T-helper 2 cell treated with Interferon-gamma antibody and Interleukin-4, amounts not matched to agents 100 ng/mL and 5 ng/mL, for 36 hours (primary cell): Measurements from ENCODE around the gene PPP6R1. TPM values are rescaled to one million over a fixed set of nuclear protein-coding genes. Genes with fewer than 3 reads are reported as not detected.

Experiments
- intact Hi-C: fragments of 100-400 bp; cut with micrococcal nuclease; formaldehyde crosslinking; loops from one replicate; pipeline ENCODE4 v1.15.1; 2023
- total RNA-seq: library from RNA; stranded (reverse); gene quantifications from 2 replicates; pipeline ENCODE4 v1.2.3, GENCODE V29; 2022

Gene PPP6R1
- total RNA-seq, 1 donor from 2014 or later = 218 TPM

DNA sequence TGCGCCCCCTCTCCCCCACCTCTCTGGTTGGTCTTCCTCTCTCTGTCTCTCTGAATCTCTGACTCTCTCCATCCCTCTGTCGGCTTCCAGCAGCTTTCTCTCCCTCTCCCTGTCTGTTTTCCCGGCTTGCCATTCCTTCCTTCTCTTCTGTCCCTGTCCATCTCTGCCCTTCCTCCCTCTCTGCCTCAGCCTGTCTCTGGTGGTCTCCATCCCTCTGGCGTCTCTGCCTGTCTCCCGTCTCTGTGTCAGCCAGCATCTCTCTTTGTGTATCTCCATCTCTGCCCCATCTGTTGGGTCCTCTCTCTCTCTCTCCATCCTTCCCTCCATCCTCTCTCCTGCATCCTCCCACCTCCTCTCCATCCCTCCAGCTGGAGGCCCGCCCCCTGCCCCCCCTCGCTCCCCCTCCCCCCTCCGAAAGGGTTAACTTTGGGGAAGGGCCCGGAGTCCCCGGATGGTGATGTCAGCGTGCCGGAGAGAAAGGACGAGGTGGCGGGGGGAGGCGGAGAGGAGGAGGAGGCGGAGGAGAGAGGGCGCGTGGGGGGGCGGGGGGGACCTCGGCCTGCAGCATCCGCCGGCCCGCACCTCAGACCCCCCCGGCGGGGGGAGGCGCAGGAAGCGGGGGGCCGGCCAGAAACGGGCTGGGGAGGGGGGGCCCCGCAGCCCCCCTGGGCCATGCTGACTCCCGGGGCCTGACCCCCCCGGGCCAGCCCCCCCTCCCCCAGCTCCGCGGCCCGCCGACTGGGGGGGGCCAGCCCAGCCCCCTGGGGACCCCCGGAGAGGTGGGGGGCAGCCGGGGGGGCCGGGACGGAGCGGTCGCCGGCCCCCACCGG, 24.9 kb upstream of the PPP6R1 start, which contains the start of gene BRSK1:
BRSK1 (plus strand) TSS at position 450 of the 830 bp plus-strand sequence. CDS start 446 bp downstream, outside the sequence.
- intact Hi-C loops = no loop called here

GRCh38 chr19:55279770-55280643, 21.2 kb upstream of the PPP6R1 start, which contains the start of gene HSPBP1:
TSS of gene HSPBP1 (minus strand) at chr19:55280110. CDS start at chr19:55279608, 502 bp downstream.
- intact Hi-C loops = loop anchor here (1.0 kb wide), 5 partner anchors 21 to 816 kb away; partner anchors contain the start of genes FIZ1, KMT5C and PPP6R1

GRCh38 chr19:55279340-55279739, 20.5 kb upstream of the PPP6R1 start:
- intact Hi-C loops = no loop called here

GRCh38 chr19:55278391-55279135, 19.7 kb upstream of the PPP6R1 start:
- intact Hi-C loops = no loop called here

GRCh38 chr19:55277494-55277893, 18.7 kb upstream of the PPP6R1 start:
- intact Hi-C loops = no loop called here

GRCh38 chr19:55276720-55277430, 18.1 kb upstream of the PPP6R1 start:
- intact Hi-C loops = no loop called here

DNA sequence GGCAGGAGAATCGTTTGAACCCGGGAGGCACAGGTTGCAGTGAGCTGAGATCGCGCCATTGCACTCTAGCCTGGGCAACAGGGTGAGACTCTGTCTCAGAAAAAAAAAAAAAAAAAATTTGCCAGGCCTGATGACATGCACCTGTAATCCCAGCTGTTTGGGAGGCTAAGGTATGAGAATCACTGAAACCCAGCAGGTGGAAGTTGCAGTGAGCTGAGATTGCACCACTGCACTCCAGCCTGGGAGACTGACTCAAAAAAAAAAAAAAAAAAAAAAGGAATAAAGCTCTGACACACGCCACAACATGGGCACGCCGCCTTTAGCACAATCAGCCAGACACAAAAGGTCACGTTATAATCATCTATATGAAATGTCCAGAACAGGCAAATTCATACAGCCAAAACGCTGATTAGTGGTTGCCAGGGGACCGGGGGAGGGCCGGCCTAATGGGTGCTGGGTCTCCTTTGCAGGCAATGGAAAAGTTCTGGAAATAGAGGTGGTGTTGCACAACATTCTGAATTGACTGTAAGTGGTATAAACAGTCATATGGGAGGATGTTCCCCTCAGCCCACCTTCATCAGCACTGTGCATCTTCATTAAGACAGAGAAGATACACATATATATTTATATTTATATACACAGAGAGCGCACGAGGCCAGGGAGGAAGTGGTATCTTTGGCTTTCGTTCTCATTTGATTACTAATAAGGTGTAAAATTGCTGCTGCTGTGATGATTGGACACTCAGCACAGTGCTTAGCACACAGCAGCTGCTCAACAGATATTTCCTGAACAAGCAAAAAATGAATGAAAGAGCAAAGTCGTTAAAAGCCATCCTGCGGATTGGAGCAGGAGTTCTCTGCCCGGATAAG, 17.3 kb upstream of the PPP6R1 start:
- intact Hi-C loops = no loop called here

DNA sequence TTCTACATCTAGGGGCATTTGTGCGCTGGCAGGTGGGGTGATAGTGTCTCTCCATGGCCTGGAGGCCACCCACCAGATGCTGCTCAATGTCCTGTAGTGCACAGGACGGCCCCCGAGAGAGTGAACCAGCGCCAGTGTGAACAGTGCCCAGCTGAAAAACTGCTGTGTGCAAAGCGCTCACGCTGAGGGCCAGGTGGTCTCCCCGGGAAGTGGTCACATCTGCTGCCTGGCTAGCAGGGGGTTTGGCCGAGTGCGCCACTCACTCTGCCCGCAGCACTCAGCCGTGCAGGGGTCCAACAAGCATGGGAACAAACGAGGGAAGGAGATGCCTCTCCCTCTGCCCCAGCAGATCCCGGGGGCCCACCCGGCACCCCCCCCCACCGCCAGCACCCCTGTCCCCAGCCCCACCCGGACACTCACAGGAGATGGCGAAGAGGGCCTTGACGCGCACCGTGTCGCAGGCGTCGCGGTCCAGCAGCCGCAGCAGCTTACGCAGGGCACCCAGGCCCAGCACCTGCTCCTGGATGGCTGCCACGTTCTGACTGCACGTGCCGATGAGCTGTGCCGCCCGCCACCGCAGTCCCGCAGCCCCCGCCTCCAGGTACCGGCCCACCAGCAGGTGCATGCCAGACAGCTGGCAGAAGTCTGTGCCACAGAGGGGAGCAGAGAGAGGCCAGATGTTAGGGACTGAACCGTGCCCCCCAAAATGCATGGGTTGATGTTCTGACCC, 15.3 kb upstream of the PPP6R1 start:
- intact Hi-C loops = no loop called here

DNA sequence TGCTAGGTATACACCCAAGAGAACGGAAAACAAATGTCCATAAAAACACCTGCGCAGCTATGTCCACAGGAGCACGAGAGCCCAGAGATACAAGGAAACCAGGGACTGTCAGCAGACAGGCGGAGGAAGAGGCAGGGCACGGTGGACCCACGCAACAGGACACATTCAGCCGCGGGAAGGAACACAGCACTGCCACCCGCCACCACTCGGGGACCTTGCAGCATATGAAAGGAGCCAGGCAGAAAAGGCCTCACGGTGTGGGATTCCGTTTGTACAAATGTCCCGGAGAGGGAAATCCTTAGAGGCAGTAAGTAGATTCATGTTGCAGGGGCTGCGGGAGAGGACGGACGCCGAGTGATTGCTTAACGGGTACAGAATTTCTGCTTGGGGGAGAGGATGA, 13.3 kb upstream of the PPP6R1 start:
- intact Hi-C loops = no loop called here

DNA sequence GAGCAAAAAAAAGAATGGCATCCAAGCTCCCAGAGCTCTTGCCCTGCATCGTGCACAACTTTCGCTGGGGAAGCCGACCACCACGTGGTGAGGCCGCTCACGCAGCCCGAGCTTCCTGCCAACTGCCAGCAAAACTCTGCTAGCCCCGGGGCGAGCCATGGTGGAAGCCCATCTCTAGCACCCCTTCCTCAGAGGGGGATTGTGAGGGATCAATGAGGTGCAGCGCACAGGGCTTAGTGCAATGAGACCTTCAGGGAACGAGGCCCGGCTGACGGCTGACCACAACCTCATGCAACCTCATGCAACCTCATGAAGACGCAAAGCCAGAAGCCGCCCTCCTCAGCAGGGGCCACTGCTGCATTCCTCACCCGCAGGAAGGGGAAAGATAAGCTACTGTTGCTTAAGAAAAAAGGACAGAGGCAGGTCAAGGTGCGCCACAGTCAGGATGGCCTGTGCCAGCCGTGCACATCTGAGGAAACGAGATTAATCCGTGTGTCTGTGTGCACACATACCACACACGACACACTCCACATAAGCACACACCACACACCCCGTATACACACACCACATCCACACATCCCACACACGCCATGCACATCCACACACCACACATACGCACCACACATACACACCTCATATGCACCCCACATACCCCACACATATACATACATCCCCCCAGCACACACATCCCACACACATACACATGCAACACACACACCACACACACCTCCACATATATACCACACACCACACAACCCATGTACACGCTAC, 11.5 kb upstream of the PPP6R1 start:
- intact Hi-C loops = no loop called here

DNA sequence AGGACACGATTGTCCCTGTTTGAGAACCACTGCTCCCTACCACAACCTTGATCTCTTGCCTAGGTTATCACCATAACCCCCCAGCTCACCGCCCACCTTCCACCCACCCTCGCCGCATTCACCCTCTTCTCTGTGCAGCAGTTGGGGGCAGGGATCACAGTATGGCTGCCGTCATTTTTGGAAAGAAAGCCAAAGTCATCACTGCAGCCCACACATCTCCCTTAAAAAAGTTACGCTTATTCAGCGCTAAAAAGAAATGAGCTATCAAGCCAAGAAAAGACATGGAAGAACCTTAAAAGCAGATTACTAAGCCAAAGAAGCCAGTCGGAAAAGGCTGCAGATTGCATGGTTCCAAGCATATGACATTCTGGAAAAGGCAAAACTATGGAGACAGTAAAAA, 10.5 kb upstream of the PPP6R1 start:
- intact Hi-C loops = no loop called here

DNA sequence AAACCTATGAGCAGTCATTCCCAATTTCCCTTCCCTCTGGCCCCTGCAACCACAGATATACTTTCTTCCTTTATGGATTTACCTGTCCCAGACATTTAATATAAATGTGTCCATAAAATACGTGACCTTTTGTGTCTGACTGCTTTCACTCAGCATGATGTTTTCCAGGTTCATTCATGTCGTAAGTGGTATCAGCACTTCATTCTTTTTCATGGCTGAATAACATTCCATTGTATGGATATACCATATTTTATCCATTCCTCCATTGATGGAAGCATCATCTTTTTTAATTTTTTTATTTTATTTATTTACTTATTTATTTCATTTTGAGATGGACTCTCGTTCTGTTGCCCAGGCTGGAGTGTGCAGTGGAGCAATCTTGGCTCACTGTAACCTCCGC, 8.0 kb upstream of the PPP6R1 start:
- intact Hi-C loops = no loop called here

DNA sequence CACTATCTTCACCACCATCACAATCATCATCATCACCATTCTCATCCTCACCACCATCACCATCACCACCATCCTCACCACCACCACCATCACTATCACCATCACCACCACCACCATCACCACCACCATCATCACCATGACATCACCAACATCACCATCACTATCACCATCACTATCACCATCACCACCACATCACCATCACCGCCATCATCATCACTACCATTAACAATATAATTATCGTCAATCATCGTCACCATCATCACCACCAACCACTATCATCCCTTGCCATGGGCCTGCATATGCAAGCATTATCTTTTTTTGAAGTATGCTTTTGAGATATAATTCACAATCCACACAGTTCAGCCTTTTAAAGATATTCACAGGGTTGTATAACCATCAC, 7.6 kb upstream of the PPP6R1 start:
- intact Hi-C loops = no loop called here

DNA sequence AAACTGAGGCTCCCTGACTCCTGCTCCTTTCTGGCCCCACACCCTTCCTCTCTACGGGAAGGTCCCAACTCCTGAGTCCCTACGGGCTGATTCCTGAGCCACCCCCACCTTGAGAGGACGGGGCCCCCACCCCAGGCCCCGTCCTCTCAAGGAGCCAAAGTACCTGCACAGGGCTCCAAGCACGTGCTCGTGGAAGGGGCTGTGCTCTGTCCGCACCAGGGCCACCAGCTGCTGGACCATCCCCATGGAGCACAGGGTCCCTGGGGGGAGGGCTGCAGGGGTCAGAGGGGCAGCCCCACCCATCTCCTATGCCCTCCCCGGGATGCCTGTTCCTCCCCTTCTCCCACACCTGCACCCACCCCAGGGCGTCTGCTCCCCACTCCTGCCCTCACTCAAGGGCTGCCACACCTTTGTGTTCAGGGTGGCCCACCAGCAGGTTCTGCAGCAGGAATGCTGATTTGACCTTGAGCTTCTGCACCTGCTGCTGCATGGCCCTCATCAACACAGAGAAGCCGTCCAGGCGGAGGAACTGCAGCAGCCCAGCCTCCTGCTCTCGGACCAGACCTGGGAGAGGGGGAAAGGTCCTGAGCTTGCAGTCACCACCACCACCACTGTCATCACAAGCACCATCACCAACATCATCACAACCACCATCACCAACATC, 7.0 kb upstream of the PPP6R1 start:
- intact Hi-C loops = no loop called here

DNA sequence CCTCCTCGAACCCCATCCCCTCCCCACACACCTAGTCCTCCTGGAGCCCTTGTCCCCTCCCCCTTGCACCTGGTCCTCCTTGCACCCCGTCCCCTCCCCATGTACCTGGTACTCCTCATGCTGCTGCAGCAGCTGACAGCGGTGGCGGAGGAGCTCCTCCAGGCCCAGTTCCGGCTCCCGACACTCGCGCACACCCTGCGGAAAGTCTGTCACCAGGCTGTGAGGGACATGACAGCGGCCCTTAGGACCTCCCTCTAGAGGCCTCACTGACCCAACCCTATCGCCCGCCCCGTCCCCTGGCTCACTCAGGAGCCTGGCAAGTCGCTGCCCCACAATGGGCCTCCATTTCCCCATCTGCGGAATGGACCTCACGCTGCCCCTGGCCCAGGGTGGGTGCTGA, 6.4 kb upstream of the PPP6R1 start:
- intact Hi-C loops = no loop called here

- intact Hi-C loops = no loop called here
These were observed 5.7 kb upstream of the PPP6R1 start for GRCh38 chr19:55264531-55264930.

GRCh38 chr19:55262359-55262758, 3.5 kb upstream of the PPP6R1 start:
- intact Hi-C loops = no loop called here

- intact Hi-C loops = no loop called here
These were observed 2.9 kb upstream of the PPP6R1 start for GRCh38 chr19:55261671-55262126.
